H1 (cell line): Measurements from ENCODE around the gene RCBTB2. TPM values are rescaled to one million over a fixed set of nuclear protein-coding genes. Genes with fewer than 3 reads are reported as not detected.

ENCODE experiments used
- CTCF ChIA-PET: fragments of 300-600 bp; sonication (Branson Sonifier 250); formaldehyde crosslinking; loops from one replicate; lab custom pipeline; 2021; ENCODE audit not compliant: partially characterized antibody; lab: Charles Lee
- POLR2A ChIA-PET: fragments of 300-600 bp; sonication (Branson Sonifier 250); formaldehyde crosslinking; loops from one replicate; lab custom pipeline; 2021; ENCODE audit warnings: inconsistent platforms; ENCODE audit not compliant: partially characterized antibody; lab: Charles Lee
- DNase-seq, 2 experiments: peaks; one replicate each; pipeline versions ENCODE4 v3.0.0 to v3.0.0-alpha.2; 2010 to 2022; ENCODE audit warnings: low spot score in 2 of 2, low read depth in 1 of 2, mixed read lengths in 1 of 2
- FAIRE-seq: peaks from 2 replicates; lab custom pipeline; 2011; peaks lifted over from hg19 to GRCh38; lab: Jason Lieb, UNC
- H2AFZ ChIP-seq: 2 replicates; pipeline ENCODE4 v1.8.1; 2012; ENCODE audit warnings: low read length, inconsistent platforms
- H2AK5ac ChIP-seq: 2 replicates; pipeline ENCODE4 v1.6.1; 2013; ENCODE audit warnings: low read depth, low read length
- H2BK120ac ChIP-seq: replicated peaks from 2 replicates; pipeline ENCODE3; 2013; ENCODE audit warnings: low read depth, low read length, inconsistent platforms
- H2BK12ac ChIP-seq: 2 replicates; pipeline ENCODE4 v1.6.1; 2013; ENCODE audit warnings: low read depth, low read length
- H2BK15ac ChIP-seq: 2 replicates; pipeline ENCODE4 v1.6.1; 2013; ENCODE audit warnings: low read length
- H2BK20ac ChIP-seq: 2 replicates; pipeline ENCODE4 v1.6.1; 2013; ENCODE audit warnings: low read length
- H2BK5ac ChIP-seq: 2 replicates; pipeline ENCODE4 v1.6.1; 2013; ENCODE audit warnings: low read depth, low read length
- H3K14ac ChIP-seq: 2 replicates; pipeline ENCODE4 v1.6.1; 2013; ENCODE audit warnings: inconsistent platforms; ENCODE audit not compliant: insufficient read length
- H3K18ac ChIP-seq: 2 replicates; pipeline ENCODE4 v1.6.1; 2013; ENCODE audit warnings: low read length; ENCODE audit errors: extremely low read depth
- H3K23ac ChIP-seq: 2 replicates; pipeline ENCODE4 v1.6.1; 2013; ENCODE audit warnings: inconsistent platforms; ENCODE audit not compliant: insufficient read length
- H3K23me2 ChIP-seq: 2 replicates; pipeline ENCODE4 v1.6.1; 2013; ENCODE audit warnings: low read depth, low read length
- H3K27ac ChIP-seq: 2 replicates; pipeline ENCODE4 v1.6.1; 2011; ENCODE audit warnings: low read depth, low read length, inconsistent platforms
- H3K27me3 ChIP-seq, 4 experiments: replicated peaks in 1 of 4; 1 replicate in 1 of 4; 2 replicates in 3 of 4; pipeline versions ENCODE4 v1.6.1 to v1.8.1; 2011 to 2013; ENCODE audit warnings: low read length in 3 of 4, mild to moderate bottlenecking in 3 of 4, inconsistent platforms in 2 of 4, mixed read lengths in 2 of 4, moderate library complexity in 1 of 4; ENCODE audit not compliant: control insufficient read depth in 3 of 4, insufficient read depth in 3 of 4; ENCODE audit errors: extremely low read depth in 1 of 4
- H3K36me3 ChIP-seq, 4 experiments: 2 replicates each; pipeline versions ENCODE4 v1.6.1 to v1.8.1; 2011 to 2013; ENCODE audit warnings: mild to moderate bottlenecking in 4 of 4, low read length in 3 of 4, moderate library complexity in 2 of 4, control low read depth in 1 of 4, inconsistent platforms in 1 of 4; ENCODE audit not compliant: insufficient read depth in 4 of 4, control insufficient read depth in 2 of 4
- H3K4ac ChIP-seq: replicated peaks from 2 replicates; pipeline ENCODE3; 2013; ENCODE audit warnings: low read length, low read depth, mixed read lengths, inconsistent platforms; ENCODE audit not compliant: insufficient read length
- H3K4me1 ChIP-seq, 4 experiments: replicated peaks in 1 of 4; 1 replicate in 1 of 4; 2 replicates in 3 of 4; pipeline versions ENCODE4 v1.6.1 to v1.8.1; 2011 to 2013; ENCODE audit warnings: low read length in 3 of 4, inconsistent platforms in 2 of 4, mixed read lengths in 1 of 4; ENCODE audit not compliant: insufficient read depth in 4 of 4, control insufficient read depth in 3 of 4
- H3K4me2 ChIP-seq, 2 experiments: 2 replicates each; pipeline versions ENCODE4 v1.6.1 to v1.8.1; 2011 to 2013; ENCODE audit warnings: low read depth in 2 of 2, low read length in 2 of 2, control low read depth in 1 of 2, inconsistent platforms in 1 of 2, mild to moderate bottlenecking in 1 of 2; ENCODE audit not compliant: insufficient read depth in 1 of 2
- H3K4me3 ChIP-seq, 4 experiments: fragments of 200-600, 300-600 bp in 1 of 4; sonication (generic), shearing (Covaris generic), sonication (Bioruptor Twin) in 1 of 4; 2 replicates each; pipeline versions ENCODE4 v1.5.1 to v1.8.1; 2011 to 2016; ENCODE audit warnings: low read length in 4 of 4, low read depth in 3 of 4, control low read depth in 2 of 4, inconsistent platforms in 2 of 4, mild to moderate bottlenecking in 2 of 4, mixed read lengths in 1 of 4, moderate library complexity in 1 of 4; ENCODE audit not compliant: insufficient read depth in 2 of 4; ENCODE audit errors: extremely low read depth in 1 of 4
- H3K56ac ChIP-seq: replicated peaks from 2 replicates; pipeline ENCODE3; 2013; ENCODE audit warnings: low read depth, mild to moderate bottlenecking, mixed read lengths, low read length, inconsistent platforms; ENCODE audit not compliant: insufficient read length
- H3K79me1 ChIP-seq: 2 replicates; pipeline ENCODE4 v1.6.1; 2013; ENCODE audit warnings: low read depth, low read length, control low read depth
- H3K79me2 ChIP-seq, 2 experiments: 2 replicates each; pipeline versions ENCODE4 v1.6.1 to v1.8.1; 2012 to 2013; ENCODE audit warnings: low read length in 2 of 2, mild to moderate bottlenecking in 2 of 2, inconsistent platforms in 1 of 2; ENCODE audit not compliant: insufficient read depth in 2 of 2, control insufficient read depth in 1 of 2
- H3K9ac ChIP-seq, 4 experiments: replicated peaks in 1 of 4; 1 replicate in 1 of 4; 2 replicates in 3 of 4; pipeline versions ENCODE4 v1.6.1 to v1.8.1; 2011 to 2013; ENCODE audit warnings: low read depth in 3 of 4, low read length in 3 of 4, control low read depth in 2 of 4, mild to moderate bottlenecking in 2 of 4, moderate library complexity in 2 of 4, inconsistent platforms in 1 of 4; ENCODE audit errors: extremely low read depth in 1 of 4
- H3K9me3 ChIP-seq, 2 experiments: 2 replicates each; pipeline versions ENCODE4 v1.6.1 to v1.8.1; 2012 to 2013; ENCODE audit warnings: mild to moderate bottlenecking in 2 of 2, moderate library complexity in 2 of 2, control low read depth in 1 of 2, inconsistent platforms in 1 of 2, low read depth in 1 of 2, low read length in 1 of 2, mixed read lengths in 1 of 2; ENCODE audit not compliant: insufficient read depth in 2 of 2
- H4K20me1 ChIP-seq, 2 experiments: replicated peaks in 1 of 2; 2 replicates each; pipeline versions ENCODE3 to v1.8.1; 2011 to 2013; ENCODE audit warnings: inconsistent platforms in 2 of 2, low read length in 2 of 2, mild to moderate bottlenecking in 1 of 2; ENCODE audit not compliant: insufficient read depth in 2 of 2, control insufficient read depth in 1 of 2
- H4K5ac ChIP-seq: 2 replicates; pipeline ENCODE4 v1.6.1; 2013; ENCODE audit warnings: low read length, low read depth, mixed read lengths, inconsistent platforms; ENCODE audit not compliant: insufficient read length
- H4K8ac ChIP-seq: 2 replicates; pipeline ENCODE4 v1.8.0; 2013; ENCODE audit warnings: mild to moderate bottlenecking, moderate library complexity, low read length, inconsistent platforms; ENCODE audit not compliant: insufficient read depth; ENCODE audit errors: extremely low read depth
- H4K91ac ChIP-seq: replicated peaks from 2 replicates; pipeline ENCODE3; 2013; ENCODE audit warnings: low read length, mixed read lengths, inconsistent platforms; ENCODE audit not compliant: insufficient read length
- CHD2 ChIP-seq: IDR thresholded peaks from 2 replicates; pipeline ENCODE4 v1.6.1; 2012; ENCODE audit warnings: low read length, improper control_type of control experiment
- CTBP2 ChIP-seq: IDR thresholded peaks from 2 replicates; pipeline ENCODE4 v1.7.0; 2011; ENCODE audit warnings: borderline replicate concordance, mild to moderate bottlenecking, moderate library complexity, mixed read lengths, low read length; ENCODE audit not compliant: insufficient read depth, insufficient read length
- WGBS, 2 experiments: shearing (Covaris generic) in 1 of 2; methylation state at CpG; one replicate each; pipeline versions ENCODE4 v1.1.6 to v1.1.7; 2013 to 2015; ENCODE audit warnings: low lambda C conversion rate in 2 of 2, mixed read lengths in 2 of 2, inconsistent platforms in 1 of 2, low coverage in 1 of 2, missing lambda C conversion rate in 1 of 2; ENCODE audit not compliant: insufficient replicate concordance in 2 of 2, insufficient coverage in 1 of 2, insufficient read length in 1 of 2; ENCODE audit errors: extremely low coverage in 1 of 2, missing lambda C conversion rate in 1 of 2; 5-methylcytosine and 5-hydroxymethylcytosine counted together
- polyA plus RNA-seq, 7 experiments: library from polyadenylated mRNA; depleted of rRNA in 3 of 7; stranded (reverse) in 5 of 7; unstranded in 2 of 7; fragments of >200 nt in 5 of 7; fragments of 200-250 nt in 2 of 7; gene quantifications; 1 replicate in 5 of 7; 2 replicates in 1 of 7; 4 replicates in 1 of 7; pipeline versions ENCODE4 v1.2.1 to v1.2.3, GENCODE V29; 2011 to 2013; ENCODE audit warnings: missing spikeins in 2 of 7, mixed read lengths in 2 of 7
- total RNA-seq: library from RNA; stranded (reverse); fragmentation: NEBNext Ultra II Directional; extraction: Animal tissue kit (Norgen Biotek cat#: 25700); gene quantifications from 2 replicates; pipeline ENCODE4 v1.2.1, GENCODE V29; 2021

The RCBTB2 gene
- total and polyA plus RNA-seq, 2 of the 8 experiments (the other 6 are each of a cell fraction or from before 2014, with no cell fraction given), result 5.2 to 8.4 TPM

DNA sequence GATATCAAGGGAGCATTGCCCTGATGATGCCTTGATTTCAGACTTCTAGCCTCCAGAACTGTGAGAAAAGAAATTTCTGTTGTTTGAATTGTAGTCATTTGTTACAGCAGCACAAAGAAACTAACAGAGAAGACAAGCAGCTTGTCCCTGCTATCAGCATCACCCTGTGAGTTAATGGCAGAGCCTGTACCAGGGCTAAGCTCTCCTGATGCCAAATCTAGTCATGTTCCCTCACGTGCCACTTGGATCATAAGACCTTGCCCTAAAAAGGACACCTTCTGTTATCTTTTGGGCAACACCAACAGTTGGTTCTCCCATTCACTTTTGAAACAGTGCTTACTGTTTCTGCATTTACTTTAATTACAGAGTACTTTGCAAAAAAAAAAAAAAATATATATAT is 14.8 kb downstream of the RCBTB2 start:
- Histone ChIP-seq H3K79me1 (no peaks in the 10 kb centered on the region), H4K20me1 (no peaks in the 10 kb centered on the region), H3K14ac (no peak overlapping the region), H3K4me3 (no peak overlapping the region), H4K8ac (no peak overlapping the region), H3K18ac (no peak overlapping the region), H2BK5ac (no peak overlapping the region), H3K23me2 (no peaks in the 10 kb centered on the region), H3K27me3 (no peaks in the 10 kb centered on the region), H3K79me2 (no peaks in the 10 kb centered on the region), H2BK120ac (no peak overlapping the region), H3K4ac (no peak overlapping the region), H3K23ac (no peak overlapping the region), H3K9me3 (no peaks in the 10 kb centered on the region), H3K9ac (no peak overlapping the region), H3K27ac (no peak overlapping the region), H3K36me3 (peaks cover 0 to 3% (median 0%) of the 10 kb centered on the region in 4 experiments; a peak in 1 of 8 replicates), H3K4me1 (no peaks in the 10 kb centered on the region), H2BK15ac (no peak overlapping the region), H2AFZ (no peak overlapping the region), H4K5ac (no peak overlapping the region), H2BK20ac (no peak overlapping the region), H3K56ac (no peak overlapping the region), H2BK12ac (no peak overlapping the region), H3K4me2 (no peak overlapping the region), H4K91ac (no peak overlapping the region), H2AK5ac (no peak overlapping the region)
- no peak for TF ChIP-seq CTBP2
- TF ChIP-seq CHD2, result no peak
- WGBS, 2 experiments, result 93% methylated on average over 1 of the region's 1 CpG; no CpG with 5 or more reads in 1 of the 2 experiments
- DNase-seq (no peak), FAIRE-seq (no peak)
- POLR2A ChIA-PET, result no interaction called here
- CTCF ChIA-PET, result interaction anchor here (0.7 kb wide), 1 partner anchor 24 kb away, joined by 3 read pairs; no protein-coding TSS in a partner anchor
